CD4-positive, alpha-beta memory T cell (primary cell): ENCODE measurements around the gene ABRACL. TPM values are rescaled to one million over a fixed set of nuclear protein-coding genes. Genes with fewer than 3 reads are reported as not detected.
A peak's percentile ranks its signal among the peaks of the same experiment; 100 is the strongest.

ENCODE experiments used
- CTCF ChIA-PET: fragments of 350-600 bp; sonication (Branson Sonifier 250); formaldehyde crosslinking; loops from one replicate; lab custom pipeline; 2021; ENCODE audit warnings: inconsistent platforms; ENCODE audit not compliant: partially characterized antibody; lab: Charles Lee
- POLR2A ChIA-PET: fragments of 350-600 bp; sonication (Branson Sonifier 250); formaldehyde crosslinking; loops from one replicate; lab custom pipeline; 2021; ENCODE audit not compliant: partially characterized antibody; lab: Charles Lee
- DNase-seq, 5 donors: peaks; one replicate each; pipeline versions ENCODE4 v3.0.0 to v3.0.0-alpha.2; 2020 to 2022; ENCODE audit warnings: mixed read lengths in 1 of 5
- H3K27ac ChIP-seq: one replicate; pipeline ENCODE4 v1.7.0; 2013; ENCODE audit warnings: low read depth, low read length
- H3K27me3 ChIP-seq: 2 replicates; pipeline ENCODE4 v1.7.0; 2013; ENCODE audit warnings: mild to moderate bottlenecking, low read length, moderate library complexity; ENCODE audit not compliant: insufficient read depth
- H3K36me3 ChIP-seq: 2 replicates; pipeline ENCODE4 v1.7.0; 2013; ENCODE audit warnings: mild to moderate bottlenecking, low read length, moderate library complexity; ENCODE audit not compliant: insufficient read depth
- H3K4me1 ChIP-seq: 2 replicates; pipeline ENCODE4 v1.7.0; 2013; ENCODE audit warnings: mild to moderate bottlenecking, low read length, moderate library complexity; ENCODE audit not compliant: insufficient read depth
- H3K4me3 ChIP-seq, 2 donors: one replicate each; pipeline ENCODE4 v1.7.0; 2013; ENCODE audit warnings: low read length in 2 of 2, mild to moderate bottlenecking in 1 of 2
- H3K9me3 ChIP-seq, 2 donors: one replicate each; pipeline ENCODE4 v1.7.0; 2013; ENCODE audit warnings: low read length in 2 of 2, control low read depth in 1 of 2; ENCODE audit not compliant: control insufficient read depth in 1 of 2
- H3K27ac Mint-ChIP-seq, 7 donors: one replicate each; pipeline ENCODE4 v1.8.0; 2020 to 2021; ENCODE audit warnings: mixed read lengths in 7 of 7, mild to moderate bottlenecking in 6 of 7, inconsistent platforms in 3 of 7, moderate library complexity in 3 of 7
- H3K27me3 Mint-ChIP-seq, 2 donors: one replicate each; pipeline ENCODE4 v1.8.0; 2020 to 2021; ENCODE audit warnings: mixed read lengths in 2 of 2
- H3K36me3 Mint-ChIP-seq, 2 donors: one replicate each; pipeline ENCODE4 v1.8.0; 2020 to 2021; ENCODE audit warnings: mixed read lengths in 2 of 2, inconsistent platforms in 1 of 2, mild to moderate bottlenecking in 1 of 2
- H3K4me1 Mint-ChIP-seq, 4 donors: one replicate each; pipeline ENCODE4 v1.8.0; 2020 to 2021; ENCODE audit warnings: mixed read lengths in 4 of 4, mild to moderate bottlenecking in 1 of 4
- H3K4me3 Mint-ChIP-seq, 8 donors: one replicate each; pipeline ENCODE4 v1.8.0; 2020 to 2021; ENCODE audit warnings: mixed read lengths in 8 of 8, mild to moderate bottlenecking in 7 of 8, moderate library complexity in 6 of 8, inconsistent platforms in 3 of 8
- H3K9me3 Mint-ChIP-seq, 8 donors: one replicate each; pipeline ENCODE4 v1.8.0; 2020 to 2021; ENCODE audit warnings: mixed read lengths in 8 of 8, mild to moderate bottlenecking in 5 of 8, inconsistent platforms in 3 of 8, moderate library complexity in 1 of 8
- intact Hi-C: fragments of 100-400 bp; cut with micrococcal nuclease; formaldehyde crosslinking; loops from one replicate; pipeline ENCODE4 v1.15.1; 2023
- polyA plus RNA-seq, 2 donors: library from polyadenylated mRNA; unstranded; fragments of 300-500 nt; fragmentation: Illumina TruSeq; gene quantifications; one replicate each; pipeline ENCODE4 v1.2.3, GENCODE V29; 2021
- total RNA-seq, 2 experiments: library from RNA; stranded (reverse); gene quantifications; one replicate each; pipeline ENCODE4 v1.2.3, GENCODE V29; 2021

The ABRACL gene
- total and polyA plus RNA-seq, 4 experiments from 2014 or later: 103 to 289 (median 180) TPM

GRCh38 chr6:138996524-138996923 is 32.0 kb upstream of the ABRACL start:
- H3K27ac Mint-ChIP-seq: no peak overlapping the region
- ChIA-PET POLR2A (no interaction called here), CTCF (interaction anchor here (1.5 kb wide), 1 partner anchor 8 kb away, joined by 4 read pairs; the partner anchor contains the start of gene REPS1)
- intact Hi-C loops: no loop called here
- H3K4me3 ChIP-seq: no peak overlapping the region
- no peaks in the 10 kb centered on the region for H3K4me1 Mint-ChIP-seq
- H3K27me3 Mint-ChIP-seq: no peaks in the 10 kb centered on the region
- no peak overlapping the region for H3K27ac ChIP-seq
- no peaks in the 10 kb centered on the region for H3K4me1 ChIP-seq
- H3K9me3 ChIP-seq: no peaks in the 10 kb centered on the region
- H3K36me3 Mint-ChIP-seq: no peaks in the 10 kb centered on the region
- H3K36me3 ChIP-seq: no peaks in the 10 kb centered on the region
- DNase-seq: no peak
- H3K9me3 Mint-ChIP-seq: no peaks in the 10 kb centered on the region
- H3K4me3 Mint-ChIP-seq: no peak overlapping the region
- no peaks in the 10 kb centered on the region for H3K27me3 ChIP-seq

- H3K27me3 ChIP-seq: no peaks in the 10 kb centered on the region
- ChIA-PET CTCF (interaction anchor here (1.5 kb wide), 1 partner anchor 9 kb away, joined by 4 read pairs; the partner anchor contains the start of gene REPS1), POLR2A (no interaction called here)
- H3K4me3 ChIP-seq: no peak overlapping the region
- intact Hi-C loops: no loop called here
- no peaks in the 10 kb centered on the region for H3K4me1 ChIP-seq
- no peaks in the 10 kb centered on the region for H3K9me3 ChIP-seq
- no peaks in the 10 kb centered on the region for H3K36me3 Mint-ChIP-seq
- H3K9me3 Mint-ChIP-seq: no peaks in the 10 kb centered on the region
- H3K27me3 Mint-ChIP-seq: no peaks in the 10 kb centered on the region
- H3K4me1 Mint-ChIP-seq: no peaks in the 10 kb centered on the region
- no peaks in the 10 kb centered on the region for H3K36me3 ChIP-seq
- no peak overlapping the region for H3K27ac ChIP-seq
- H3K4me3 Mint-ChIP-seq: no peak overlapping the region
- no peak for DNase-seq
- no peak overlapping the region for H3K27ac Mint-ChIP-seq
Observed at GRCh38 chr6:138997136-138997535, 31.4 kb upstream of the ABRACL start.

GRCh38 chr6:138999949-139000725 is 28.4 kb upstream of the ABRACL start:
- Mint-ChIP-seq H3K36me3 (no peaks in the 10 kb centered on the region), H3K9me3 (no peaks in the 10 kb centered on the region), H3K4me1 (no peaks in the 10 kb centered on the region), H3K4me3 (no peak overlapping the region), H3K27me3 (no peaks in the 10 kb centered on the region), H3K27ac (peak overlapping the region in 1 of 7 donors; percentile 17)
- no peak for DNase-seq
- CTCF ChIA-PET: interaction anchor here (1.2 kb wide), 1 partner anchor 11 kb away, joined by 3 read pairs; no protein-coding TSS in a partner anchor
- POLR2A ChIA-PET: no interaction called here
- intact Hi-C loops: no loop called here
- Histone ChIP-seq H3K4me3 (no peak overlapping the region), H3K4me1 (no peaks in the 10 kb centered on the region), H3K36me3 (no peaks in the 10 kb centered on the region), H3K27me3 (no peaks in the 10 kb centered on the region), H3K9me3 (no peaks in the 10 kb centered on the region), H3K27ac (no peak overlapping the region)

- no peaks in the 10 kb centered on the region for H3K27me3 Mint-ChIP-seq
- H3K4me1 ChIP-seq: no peaks in the 10 kb centered on the region
- H3K36me3 Mint-ChIP-seq: no peaks in the 10 kb centered on the region
- H3K9me3 Mint-ChIP-seq: no peaks in the 10 kb centered on the region
- no peak overlapping the region for H3K4me3 Mint-ChIP-seq
- H3K27me3 ChIP-seq: no peaks in the 10 kb centered on the region
- H3K27ac Mint-ChIP-seq: no peak overlapping the region
- intact Hi-C loops: no loop called here
- no peaks in the 10 kb centered on the region for H3K4me1 Mint-ChIP-seq
- H3K36me3 ChIP-seq: no peaks in the 10 kb centered on the region
- ChIA-PET CTCF (interaction anchor here (1.2 kb wide), 1 partner anchor 15 kb away, joined by 3 read pairs; no protein-coding TSS in a partner anchor), POLR2A (no interaction called here)
- no peak overlapping the region for H3K4me3 ChIP-seq
- H3K27ac ChIP-seq: no peak overlapping the region
- DNase-seq: no peak
- H3K9me3 ChIP-seq: no peaks in the 10 kb centered on the region
Observed at GRCh38 chr6:139003751-139004150, 24.8 kb upstream of the ABRACL start.

GRCh38 chr6:139006477-139006876 is 22.1 kb upstream of the ABRACL start:
- ChIA-PET POLR2A (no interaction called here), CTCF (interaction anchor here (1.6 kb wide), 1 partner anchor 18 kb away, joined by 3 read pairs; the partner anchor contains the start of gene REPS1)
- DNase-seq: no peak
- Mint-ChIP-seq H3K36me3 (no peaks in the 10 kb centered on the region), H3K9me3 (no peaks in the 10 kb centered on the region), H3K4me3 (no peak overlapping the region), H3K27ac (peak overlapping the region in 1 of 7 donors; percentile 32), H3K4me1 (no peaks in the 10 kb centered on the region), H3K27me3 (no peaks in the 10 kb centered on the region)
- no peaks in the 10 kb centered on the region for H3K9me3 ChIP-seq
- H3K4me1 ChIP-seq: no peaks in the 10 kb centered on the region
- no peak overlapping the region for H3K27ac ChIP-seq
- no peaks in the 10 kb centered on the region for H3K27me3 ChIP-seq
- H3K36me3 ChIP-seq: no peaks in the 10 kb centered on the region
- H3K4me3 ChIP-seq: no peak overlapping the region
- intact Hi-C loops: no loop called here

- Mint-ChIP-seq H3K27ac (no peak overlapping the region), H3K36me3 (no peaks in the 10 kb centered on the region), H3K4me1 (no peaks in the 10 kb centered on the region), H3K27me3 (no peaks in the 10 kb centered on the region), H3K9me3 (no peaks in the 10 kb centered on the region), H3K4me3 (no peak overlapping the region)
- DNase-seq: no peak
- Histone ChIP-seq H3K27ac (no peak overlapping the region), H3K27me3 (no peaks in the 10 kb centered on the region), H3K4me1 (no peaks in the 10 kb centered on the region), H3K9me3 (no peaks in the 10 kb centered on the region), H3K36me3 (no peaks in the 10 kb centered on the region), H3K4me3 (no peak overlapping the region)
- intact Hi-C loops: no loop called here
- ChIA-PET CTCF (no interaction called here), POLR2A (no interaction called here)
Observed at GRCh38 chr6:139007428-139007827, 21.1 kb upstream of the ABRACL start.

GRCh38 chr6:139008117-139008516 is 20.4 kb upstream of the ABRACL start:
- H3K27ac ChIP-seq: no peak overlapping the region
- no peak overlapping the region for H3K4me3 ChIP-seq
- no peaks in the 10 kb centered on the region for H3K9me3 ChIP-seq
- intact Hi-C loops: no loop called here
- no peaks in the 10 kb centered on the region for H3K27me3 ChIP-seq
- ChIA-PET POLR2A (interaction anchor here (0.6 kb wide), 1 partner anchor 96 kb away, joined by 3 read pairs; no protein-coding TSS in a partner anchor), CTCF (interaction anchor here (1.2 to 2.4 kb wide), 2 partner anchors 19 to 159 kb away, joined by 3 to 16 read pairs; partner anchors contain the start of gene REPS1)
- DNase-seq: no peak
- Mint-ChIP-seq H3K9me3 (no peaks in the 10 kb centered on the region), H3K27ac (no peak overlapping the region), H3K27me3 (no peaks in the 10 kb centered on the region), H3K4me1 (no peaks in the 10 kb centered on the region), H3K36me3 (no peaks in the 10 kb centered on the region), H3K4me3 (no peak overlapping the region)
- H3K4me1 ChIP-seq: no peaks in the 10 kb centered on the region
- no peaks in the 10 kb centered on the region for H3K36me3 ChIP-seq
